A673 (cell line): ENCODE measurements around the gene RAB7B. TPM values are rescaled to one million over a fixed set of nuclear protein-coding genes. Genes with fewer than 3 reads are reported as not detected.

Source experiments
- BruUV-seq: library from RNA; stranded (reverse); fragments of 400-500 nt; replicated peaks from 2 replicates; lab custom pipeline; 2021; lab: Mats Ljungman, UMichigan
- CTCF ChIA-PET: fragments of 300-600 bp; sonication (Branson Sonifier 250); formaldehyde crosslinking; loops from one replicate; lab custom pipeline; 2022; ENCODE audit warnings: antibody characterized with exemption; lab: Charles Lee
- POLR2A ChIA-PET: fragments of 300-600 bp; sonication (Branson Sonifier 250); formaldehyde crosslinking; loops from one replicate; lab custom pipeline; 2022; ENCODE audit warnings: antibody characterized with exemption; ENCODE audit not compliant: low non-redundant PET; lab: Charles Lee
- DNase-seq: peaks from one replicate; pipeline ENCODE4 v3.0.0-alpha.2; 2015; ENCODE audit warnings: low spot score
- H3K27ac ChIP-seq: fragments of 200-600 bp; sonication (generic); 2 replicates; pipeline ENCODE4 v1.5.1; 2016; ENCODE audit warnings: mixed run types, low read depth, mild to moderate bottlenecking, mixed read lengths, antibody characterized with exemption, low read length; ENCODE audit not compliant: poor library complexity, severe bottlenecking
- H3K27me3 ChIP-seq: fragments of 200-600 bp; sonication (generic); replicated peaks from 2 replicates; pipeline ENCODE4 v1.6.1; 2017; ENCODE audit warnings: mixed run types, low read depth, mild to moderate bottlenecking, mixed read lengths, antibody characterized with exemption, low read length; ENCODE audit not compliant: insufficient read depth, poor library complexity
- H3K36me3 ChIP-seq: fragments of 200-600 bp; sonication (generic); 2 replicates; pipeline ENCODE4 v1.6.1; 2016; ENCODE audit warnings: mixed run types, mild to moderate bottlenecking, mixed read lengths, antibody characterized with exemption, low read length; ENCODE audit not compliant: insufficient read depth, poor library complexity, severe bottlenecking
- H3K4me1 ChIP-seq: fragments of 200-600 bp; sonication (generic); 2 replicates; pipeline ENCODE4 v1.6.1; 2017; ENCODE audit warnings: mixed run types, mild to moderate bottlenecking, mixed read lengths, antibody characterized with exemption, low read length; ENCODE audit not compliant: insufficient read depth, poor library complexity, severe bottlenecking
- H3K4me3 ChIP-seq: fragments of 200-600 bp; sonication (generic); 2 replicates; pipeline ENCODE4 v1.5.1; 2016; ENCODE audit warnings: low read depth, mixed run types, mild to moderate bottlenecking, mixed read lengths, low read length; ENCODE audit not compliant: poor library complexity, severe bottlenecking
- H3K9me3 ChIP-seq: fragments of 200-600 bp; sonication (generic); 2 replicates; pipeline ENCODE4 v1.6.1; 2016; ENCODE audit warnings: mixed run types, low read depth, mild to moderate bottlenecking, mixed read lengths, antibody characterized with exemption, low read length; ENCODE audit not compliant: poor library complexity, severe bottlenecking
- CTCF ChIP-seq: fragments of 300-800, 200-600 bp; sonication (generic); conservative IDR thresholded peaks from 2 replicates; pipeline ENCODE4 v1.5.1; 2017; ENCODE audit warnings: low read depth, mild to moderate bottlenecking, antibody characterized with exemption, low read length, moderate library complexity, mixed read lengths
- EZH2 ChIP-seq: fragments of 200-600 bp; sonication (generic); IDR thresholded peaks from 2 replicates; pipeline ENCODE4 v1.6.1; 2017; ENCODE audit warnings: borderline replicate concordance, low read depth, mild to moderate bottlenecking, mixed read lengths, antibody characterized with exemption, low read length; ENCODE audit not compliant: poor library complexity, severe bottlenecking
- intact Hi-C: fragments of 100-400 bp; cut with micrococcal nuclease; formaldehyde crosslinking; loops from one replicate; pipeline ENCODE4 v1.10.0; 2022; ENCODE audit not compliant: unreplicated experiment
- total RNA-seq: library from RNA; stranded (reverse); gene quantifications from 2 replicates; pipeline ENCODE4 v1.2.3, GENCODE V29; 2021

RAB7B gene
- total RNA-seq, 1 experiment from 2014 or later: 0.11 TPM

- DNase-seq: peak; percentile 80
- Histone ChIP-seq H3K36me3 (no peaks in the 10 kb centered on the region), H3K4me3 (no peak overlapping the region), H3K27ac (no peak overlapping the region), H3K27me3 (no peaks in the 10 kb centered on the region), H3K4me1 (no peaks in the 10 kb centered on the region), H3K9me3 (no peaks in the 10 kb centered on the region)
- ChIA-PET CTCF (interaction anchor here (0.5 to 4.1 kb wide), 40 partner anchors 9 to 470 kb away, joined by 3 to 115 read pairs (median 4); partner anchors contain the start of gene SLC26A9), POLR2A (no interaction called here)
- intact Hi-C loops: loop anchor here (1.0 kb wide), 3 partner anchors 58 to 319 kb away; no protein-coding TSS in a partner anchor
- no TSS peak for BruUV-seq
- TF ChIP-seq CTCF (peak; percentile 98), EZH2 (no peak)
Observed at GRCh38 chr1:205977402-205978014, 25.7 kb downstream of the RAB7B start.

DNA sequence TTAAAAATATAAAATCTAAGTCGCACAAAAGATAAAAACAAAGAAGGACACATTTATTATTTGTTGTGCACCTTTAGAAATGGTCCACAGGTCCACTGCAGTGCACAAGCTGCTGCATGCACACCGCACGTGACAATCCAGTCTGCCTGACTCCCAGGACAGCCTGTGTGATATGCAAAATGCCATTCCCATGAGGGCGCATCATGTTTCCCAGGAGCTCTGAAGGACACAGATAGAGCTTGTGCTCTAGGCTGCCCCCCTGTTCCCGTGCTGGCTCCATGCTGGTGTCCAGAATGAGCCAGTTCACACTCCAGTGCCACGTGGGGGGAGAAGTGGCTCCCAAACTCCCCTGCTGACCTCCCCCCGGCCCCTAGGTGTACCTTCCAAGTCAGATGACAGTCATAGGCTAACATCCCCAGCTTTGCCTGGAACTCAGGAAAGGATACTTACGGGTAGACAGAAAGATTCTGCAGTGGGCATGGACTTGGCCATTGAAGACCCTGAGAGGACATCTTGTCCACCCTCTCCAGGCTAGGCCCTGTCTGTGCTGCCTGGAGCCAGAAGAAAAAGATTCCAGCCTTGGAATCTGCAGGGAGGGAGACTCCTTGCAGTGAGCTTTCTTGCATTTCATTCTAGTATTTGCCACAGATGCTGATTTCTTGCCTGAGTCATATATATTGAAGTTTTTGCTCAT is 26.3 kb downstream of the RAB7B start:
- intact Hi-C loops: loop anchor here (1.0 kb wide), 3 partner anchors 58 to 319 kb away; no protein-coding TSS in a partner anchor
- DNase-seq: no peak
- H3K4me1 ChIP-seq: no peaks in the 10 kb centered on the region
- no peaks in the 10 kb centered on the region for H3K9me3 ChIP-seq
- POLR2A ChIA-PET: no interaction called here
- H3K36me3 ChIP-seq: no peaks in the 10 kb centered on the region
- no peak overlapping the region for H3K27ac ChIP-seq
- H3K27me3 ChIP-seq: no peaks in the 10 kb centered on the region
- no peak overlapping the region for H3K4me3 ChIP-seq
- CTCF ChIA-PET: interaction anchor here (0.5 to 4.1 kb wide), 34 partner anchors 8 to 448 kb away, joined by 3 to 115 read pairs (median 4); partner anchors contain the start of gene SLC26A9
- no peak for TF ChIP-seq CTCF
- TF ChIP-seq EZH2: no peak
- BruUV-seq: no TSS peak

DNA sequence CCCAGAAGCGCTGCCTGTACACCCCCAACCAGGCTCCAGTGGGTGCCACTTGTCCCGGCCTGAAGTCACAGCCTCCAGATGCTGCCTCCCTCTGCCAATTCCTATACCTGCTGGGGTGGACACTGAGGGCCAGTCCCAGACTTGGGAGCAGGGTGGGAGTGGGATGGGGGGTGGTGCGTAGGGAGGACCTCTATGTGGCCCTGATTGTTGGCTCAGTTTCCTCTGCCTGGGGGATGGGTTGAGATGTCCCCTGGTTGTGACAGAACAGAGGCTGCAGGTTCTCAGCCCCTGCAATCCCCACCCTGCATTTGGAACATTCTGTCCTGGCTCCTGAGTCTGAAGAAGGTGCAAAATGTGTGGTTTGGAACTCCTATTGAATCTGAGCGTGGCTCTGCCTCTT is 27.2 kb downstream of the RAB7B start:
- DNase-seq: no peak
- ChIA-PET CTCF (interaction anchor here (4.1 kb wide), 1 partner anchor 57 kb away, joined by 115 read pairs; no protein-coding TSS in a partner anchor), POLR2A (no interaction called here)
- H3K4me3 ChIP-seq: no peak overlapping the region
- intact Hi-C loops: no loop called here
- no peaks in the 10 kb centered on the region for H3K4me1 ChIP-seq
- no peaks in the 10 kb centered on the region for H3K27me3 ChIP-seq
- no peaks in the 10 kb centered on the region for H3K36me3 ChIP-seq
- H3K27ac ChIP-seq: no peak overlapping the region
- no TSS peak for BruUV-seq
- no peaks in the 10 kb centered on the region for H3K9me3 ChIP-seq
- no peak for TF ChIP-seq CTCF
- no peak for TF ChIP-seq EZH2
